Ramos (cell line): ENCODE measurements around the gene CD44.

Experiments used
- in situ Hi-C: fragments of 300-500 bp; cut with MboI; formaldehyde crosslinking; loops from one replicate; pipeline ENCODE4 v1.14.3; 2022; ENCODE audit warnings: low sequenced_read_pairs; ENCODE audit not compliant: unreplicated experiment

Gene CD44

GRCh38 chr11:35233518-35233917 lies 94.5 kb downstream of the CD44 start:
- in situ Hi-C loops, result no loop called here

DNA sequence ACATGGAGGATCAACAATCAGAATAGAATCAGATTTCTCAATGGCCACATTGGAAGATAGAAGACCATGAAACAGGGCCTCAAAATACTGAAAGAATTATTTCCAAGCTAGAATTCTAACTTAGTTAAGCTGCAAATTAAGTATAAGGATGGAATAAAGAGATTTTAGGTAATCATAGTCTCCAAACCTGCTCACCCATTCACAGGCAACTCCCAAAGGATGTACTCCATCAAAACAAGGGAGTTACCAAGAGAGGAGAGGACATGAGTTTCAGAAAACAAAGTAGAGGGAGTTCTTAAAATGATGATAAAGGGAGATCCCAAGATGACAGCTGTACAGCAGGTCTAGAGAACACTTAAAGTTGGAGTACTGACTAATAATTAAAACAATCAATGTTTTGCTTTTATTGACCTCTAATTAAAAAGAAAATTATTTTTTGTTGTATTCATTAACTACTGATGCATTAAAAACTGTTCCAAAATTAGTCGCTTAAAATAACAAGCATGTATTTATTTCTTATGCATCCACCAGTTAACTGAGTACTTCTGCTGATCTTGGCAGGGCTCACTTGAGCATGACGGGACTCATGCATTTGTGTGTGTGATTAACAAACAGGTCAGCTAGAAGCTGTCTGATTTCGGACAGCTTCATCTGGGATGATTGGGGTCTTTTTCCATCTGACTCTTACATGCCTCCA lies 95.6 kb downstream of the CD44 start:
- in situ Hi-C loops, result no loop called here

GRCh38 chr11:35235157-35235468 lies 96.1 kb downstream of the CD44 start:
- in situ Hi-C loops, result no loop called here

DNA sequence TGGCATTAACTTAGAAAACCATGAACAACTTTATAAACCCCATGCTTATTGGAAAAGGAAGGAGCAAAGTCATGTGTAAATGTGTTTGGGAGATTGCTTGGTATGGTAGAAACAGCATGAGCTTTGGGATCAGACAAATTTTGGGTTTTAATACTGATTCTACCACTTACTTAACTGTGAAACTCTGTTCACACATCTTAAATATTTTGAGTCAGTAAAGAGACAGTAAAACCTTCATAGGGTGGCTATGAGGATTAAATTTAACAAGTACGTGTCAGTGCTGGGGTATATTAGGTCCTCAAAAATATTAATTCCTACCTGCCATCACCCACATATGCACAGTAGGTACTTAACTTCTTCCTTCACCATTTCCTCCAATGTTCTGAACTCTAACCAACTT lies 96.5 kb downstream of the CD44 start:
- in situ Hi-C loops, result no loop called here

DNA sequence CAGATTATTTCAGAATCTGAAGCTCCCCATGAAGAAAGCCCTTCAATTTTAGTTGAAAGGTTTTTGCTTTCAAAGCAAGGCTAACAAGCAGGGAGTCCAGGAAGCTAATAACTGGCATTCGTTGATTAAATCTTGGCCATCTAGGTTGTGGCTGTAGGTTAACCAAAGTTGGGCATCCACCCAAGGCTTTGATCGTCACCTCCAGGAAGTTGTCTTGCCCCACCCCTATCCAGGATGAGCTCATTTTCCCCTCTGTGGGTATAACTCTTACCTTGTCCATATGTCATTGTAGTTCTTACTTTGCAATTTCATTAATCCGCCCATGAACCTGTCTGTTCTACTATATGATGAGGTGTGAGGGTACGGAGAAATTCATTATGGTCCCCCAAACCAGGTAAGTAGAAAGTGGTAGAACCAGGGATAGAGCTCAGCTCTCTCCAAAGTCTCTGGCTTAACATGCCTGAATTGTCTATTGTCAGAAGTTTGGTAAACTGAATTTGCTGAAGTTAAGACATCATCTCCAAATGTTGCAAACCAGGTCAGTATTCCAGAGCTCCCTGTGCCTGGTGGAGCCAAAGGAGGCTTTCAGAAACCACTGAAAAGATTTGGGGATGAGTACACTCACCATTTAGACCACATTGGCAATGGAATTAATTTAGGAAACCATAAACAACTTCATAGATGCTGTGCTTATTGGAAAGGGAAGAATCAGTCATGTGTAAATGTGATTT lies 97.1 kb downstream of the CD44 start:
- in situ Hi-C loops, result no loop called here

GRCh38 chr11:35236667-35237003 lies 97.7 kb downstream of the CD44 start:
- in situ Hi-C loops, result no loop called here

DNA sequence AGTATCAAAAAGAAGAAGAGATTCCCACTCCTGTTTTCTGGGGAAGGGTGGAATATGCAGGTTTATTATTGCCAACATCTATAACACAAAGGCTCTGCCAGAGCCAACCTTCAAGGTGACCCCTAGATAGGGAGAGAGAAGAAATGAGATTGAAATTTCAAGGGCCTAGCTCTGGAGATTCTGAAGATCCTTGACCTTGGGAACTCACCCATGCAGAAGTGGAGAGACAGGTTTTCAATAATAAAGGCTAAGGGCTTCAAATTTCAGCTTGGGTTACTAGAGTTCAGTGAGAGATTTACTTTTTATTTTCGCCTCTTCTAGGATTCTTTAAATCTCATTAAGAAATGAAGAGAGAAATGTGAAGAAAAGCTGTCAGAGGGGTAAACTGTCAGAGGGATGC lies 98.4 kb downstream of the CD44 start:
- in situ Hi-C loops, result no loop called here

DNA sequence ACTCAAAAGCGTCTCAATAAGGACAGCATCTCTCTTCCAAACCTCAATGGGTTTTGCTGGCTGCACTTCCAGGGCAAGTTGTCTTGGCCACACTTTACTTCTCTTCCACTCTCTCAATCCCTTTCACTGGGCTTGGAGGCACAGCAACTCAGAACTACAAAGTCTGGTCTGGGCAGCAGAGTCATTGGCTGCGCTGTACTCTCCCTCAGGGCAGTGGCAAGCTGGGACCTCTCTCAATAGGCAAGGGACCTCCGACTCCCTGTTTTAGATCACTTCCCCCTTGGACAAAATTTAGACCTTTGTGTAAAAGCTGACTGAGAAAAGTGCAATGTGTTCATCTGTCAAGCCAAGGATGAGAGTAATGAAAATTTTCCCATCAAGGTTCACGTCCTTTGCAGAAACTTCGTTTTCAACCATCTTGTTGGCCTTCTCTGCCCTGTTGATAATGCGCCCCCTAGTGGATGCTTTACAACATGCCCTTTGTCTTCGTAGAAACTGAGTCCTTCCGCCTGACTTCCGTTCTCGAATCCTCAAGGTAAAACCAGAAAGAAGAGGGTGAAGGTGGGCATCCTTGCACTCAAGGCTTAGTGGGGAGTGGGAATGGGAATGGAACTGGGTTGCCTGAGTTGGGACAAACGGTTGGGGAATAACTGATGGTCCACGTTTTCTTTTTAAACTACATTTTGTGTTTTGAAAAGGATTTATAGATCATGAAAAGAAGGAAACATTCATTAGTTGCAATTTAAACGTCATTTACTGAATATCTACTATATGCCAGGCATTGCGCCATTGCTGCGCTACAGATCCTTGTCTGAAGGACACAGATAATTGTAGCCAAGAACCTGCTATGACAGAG lies 99.1 kb downstream of the CD44 start:
- in situ Hi-C loops, result no loop called here

GRCh38 chr11:35238882-35239281 lies 99.9 kb downstream of the CD44 start:
- in situ Hi-C loops, result no loop called here

DNA sequence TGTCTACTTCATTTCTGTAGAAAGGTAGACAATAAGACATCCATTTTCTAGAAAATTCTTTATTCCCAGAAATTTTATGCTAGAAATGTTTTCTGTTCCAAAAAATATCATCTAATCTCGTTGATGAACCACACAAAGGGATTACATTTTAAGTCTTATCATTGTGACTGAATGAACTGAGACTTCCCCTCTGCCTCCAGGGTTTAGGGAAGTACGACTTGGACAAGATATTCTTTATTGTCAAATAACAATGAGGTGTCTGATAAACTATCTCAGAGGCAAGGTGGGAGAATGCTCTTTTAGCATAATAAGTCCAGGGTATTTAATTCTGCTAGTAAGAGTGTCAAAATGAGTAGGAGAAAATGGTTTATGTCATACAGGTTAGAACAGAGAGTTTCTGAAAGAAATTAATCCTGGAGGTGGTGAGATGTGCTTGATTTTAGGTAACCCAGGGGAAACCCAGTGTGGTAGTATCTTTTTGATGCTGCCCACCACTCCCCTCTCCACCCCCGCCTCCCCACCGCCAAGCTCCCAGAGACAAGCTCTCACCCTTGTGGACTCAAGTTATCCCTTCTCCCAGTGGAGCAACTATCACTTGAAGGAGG lies 100.6 kb downstream of the CD44 start:
- in situ Hi-C loops, result no loop called here

GRCh38 chr11:35241083-35241482 lies 102.1 kb downstream of the CD44 start:
- in situ Hi-C loops, result no loop called here

DNA sequence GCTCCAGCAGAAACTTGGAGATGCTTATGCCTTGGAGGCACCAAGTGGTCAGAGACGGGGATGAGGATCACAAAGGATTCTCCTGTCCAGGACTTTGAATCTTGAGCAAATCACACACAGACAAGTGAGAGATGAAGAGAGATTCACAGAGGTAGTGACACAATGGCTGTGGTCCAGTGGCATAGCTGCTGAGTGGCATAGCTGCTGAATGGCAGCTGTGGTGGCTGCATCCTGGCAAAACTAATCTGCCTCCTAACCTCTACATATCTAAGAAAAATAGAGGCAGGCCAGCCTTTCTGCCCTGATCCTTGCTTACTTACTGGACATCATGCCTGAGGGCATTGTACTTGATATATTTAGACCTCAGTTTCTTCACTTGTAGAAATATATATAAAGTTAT lies 102.6 kb downstream of the CD44 start:
- in situ Hi-C loops, result no loop called here

GRCh38 chr11:35242412-35243242 lies 103.7 kb downstream of the CD44 start:
- in situ Hi-C loops, result no loop called here

GRCh38 chr11:35243774-35244173 lies 104.8 kb downstream of the CD44 start:
- in situ Hi-C loops, result no loop called here

- in situ Hi-C loops, result no loop called here
These were observed 106.1 kb downstream of the CD44 start for GRCh38 chr11:35245056-35245455.

- in situ Hi-C loops, result no loop called here
These were observed 106.8 kb downstream of the CD44 start for GRCh38 chr11:35245786-35246185.

DNA sequence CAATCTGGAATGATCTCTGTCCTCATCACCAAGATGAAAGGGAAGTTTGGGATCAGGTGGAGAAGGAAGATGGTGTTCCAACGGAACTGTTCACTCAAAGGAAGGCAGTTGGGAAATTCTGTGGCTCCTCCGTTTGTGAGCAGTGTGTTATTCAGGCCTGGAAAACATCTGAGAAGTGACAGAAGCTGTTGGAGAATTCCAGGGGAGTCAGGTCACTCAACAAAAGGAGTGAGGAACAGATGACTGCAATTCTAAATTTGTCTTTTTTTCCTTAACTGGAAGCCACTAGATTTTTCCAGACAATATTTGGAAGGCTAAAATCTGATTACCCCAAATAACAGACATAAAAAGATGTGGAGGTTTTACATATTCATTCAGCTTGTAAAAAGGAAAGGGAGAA lies 107.8 kb downstream of the CD44 start:
- in situ Hi-C loops, result no loop called here

- in situ Hi-C loops, result no loop called here
These were observed 108.5 kb downstream of the CD44 start for GRCh38 chr11:35247428-35247827.

DNA sequence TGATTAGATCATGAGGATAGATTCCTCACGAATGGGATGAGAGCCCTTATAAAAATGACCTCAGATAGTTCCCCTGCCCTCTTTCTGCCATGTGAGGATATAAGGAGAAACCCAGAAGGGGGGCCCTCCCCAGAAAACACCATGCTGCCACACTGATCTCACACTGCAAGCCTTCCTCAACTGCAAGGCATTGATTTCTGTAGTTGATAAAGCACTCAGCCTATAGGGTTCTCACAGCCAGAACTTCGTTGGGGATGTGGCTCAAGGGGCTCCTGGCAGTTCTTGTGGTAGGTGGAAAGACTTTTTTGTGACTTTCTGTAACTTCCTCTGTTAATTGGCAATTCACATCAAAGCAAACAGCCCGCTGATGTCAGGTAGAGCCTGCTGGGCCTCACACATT lies 108.9 kb downstream of the CD44 start:
- in situ Hi-C loops, result no loop called here
